Measurements from ENCODE around the gene IL5RA. TPM values are rescaled to one million over a fixed set of nuclear protein-coding genes. Genes with fewer than 3 reads are reported as not detected.

The IL5RA gene
- total and polyA plus RNA-seq, 9 of the 15 experiments (the other 6 are each of a cell fraction or from before 2014, with no cell fraction given), result 0.07 to 0.28 (median 0.14) TPM; not detected in 4

DNA sequence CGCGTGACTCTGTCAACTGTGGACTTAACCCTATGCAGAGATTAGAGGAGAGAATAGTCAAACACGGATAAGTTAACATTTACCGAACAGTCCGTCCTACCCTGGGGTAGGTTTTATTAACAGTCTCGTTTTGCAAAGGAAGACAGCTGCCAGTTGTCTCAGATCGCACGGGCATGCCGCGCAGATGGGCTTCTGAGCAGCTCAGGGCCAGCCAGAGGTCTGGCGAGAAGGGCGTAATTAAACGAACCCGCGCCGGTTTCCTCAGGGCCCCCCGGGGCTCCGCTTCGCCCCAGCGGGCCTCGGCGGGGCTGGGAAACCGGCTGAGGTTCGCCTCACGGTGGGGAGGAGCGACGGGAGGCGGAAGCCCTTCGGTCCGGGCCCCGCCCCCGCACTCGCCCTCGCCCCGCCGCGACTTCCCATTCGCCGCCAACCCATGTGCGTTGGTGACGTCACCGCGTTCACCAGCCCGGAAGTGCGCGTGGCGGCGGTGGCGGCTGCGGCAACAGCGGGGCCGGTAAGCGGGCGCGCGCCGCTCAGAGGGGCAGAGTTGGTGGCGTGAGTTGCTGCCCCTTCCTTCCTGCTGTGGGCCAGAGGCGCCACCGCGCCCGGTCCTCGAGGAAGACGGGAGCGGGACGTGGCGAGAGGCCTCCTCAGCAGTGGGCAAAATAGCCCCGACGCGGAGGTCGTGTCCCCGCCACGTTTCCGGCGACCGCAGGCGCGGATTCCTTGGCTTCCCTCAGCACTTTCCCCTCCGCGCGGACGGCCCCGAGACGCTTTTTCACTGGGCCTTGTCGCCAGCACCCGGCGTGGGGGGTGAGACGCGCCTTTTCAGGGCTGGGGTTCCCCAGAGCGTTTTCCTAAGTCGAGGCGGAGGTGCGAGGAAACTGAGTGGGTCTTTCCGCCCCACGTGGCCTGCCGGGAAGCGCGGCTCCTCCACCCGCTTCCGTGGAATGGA, 16.6 kb upstream of the IL5RA start, which contains the start of gene TRNT1 (continued):
- peak; percentile 98 for TF ChIP-seq JUNB (CRISPR knock-in tag; conservative IDR thresholded peaks at IDR 0.05)
- TF ChIP-seq PRPF4 (IDR thresholded peaks at IDR 0.05; ENCODE audit: insufficient read depth, low read depth, low read length, poor library complexity, severe bottlenecking), result peak; percentile 83
- peak; percentile 58 for TF ChIP-seq NFYB (IDR thresholded peaks at IDR 0.05; ENCODE audit: extremely low read depth, insufficient read length)
- TF ChIP-seq EP400 (IDR thresholded peaks at IDR 0.05), result peak; percentile 97
- TF ChIP-seq WHSC1 (IDR thresholded peaks at IDR 0.05; ENCODE audit: low read length), result no peak
- peak; percentile 98 for TF ChIP-seq POLR2G (IDR thresholded peaks at IDR 0.05; ENCODE audit: low read depth, low read length)
- TF ChIP-seq HDAC2 (IDR thresholded peaks at IDR 0.05), result no peak
- peak in 1 of 2 experiments; percentile 59; a peak in 1 of 4 replicates for TF ChIP-seq ETV6 (IDR thresholded peaks at IDR 0.05; ENCODE audit: borderline replicate concordance in 1 of 2, low read depth in 2 of 2, low read length in 1 of 2)
- no peak for TF ChIP-seq ETV6 (CRISPR knock-in tag; IDR thresholded peaks at IDR 0.05; ENCODE audit: borderline replicate concordance)

DNA sequence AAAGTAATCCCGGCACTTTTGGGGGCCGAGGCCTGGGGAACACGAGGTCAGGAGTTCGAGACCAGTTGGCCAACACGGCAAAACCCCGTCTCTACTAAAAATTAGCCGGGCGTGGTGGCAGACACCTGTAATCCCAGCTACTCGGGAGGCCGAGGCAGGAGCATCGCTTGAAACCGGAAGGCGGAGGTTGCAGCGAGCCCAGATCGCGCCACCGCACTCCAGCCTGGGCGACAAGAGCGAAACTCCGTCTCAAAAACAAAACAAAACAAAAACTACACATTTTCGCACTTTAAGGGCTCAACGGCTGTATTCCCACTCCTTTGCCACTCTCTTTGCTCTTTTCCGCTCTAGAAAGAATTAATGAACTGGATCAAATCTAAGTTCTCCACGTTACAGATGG, 15.8 kb upstream of the IL5RA start:
- intact Hi-C loops (cut with micrococcal nuclease), result no loop called here
- TF ChIP-seq RFX1 (IDR thresholded peaks at IDR 0.05), result no peak
- no peak for TF ChIP-seq MECOM (CRISPR knock-in tag; IDR thresholded peaks at IDR 0.05)
- no peak for TF ChIP-seq PHF21A (IDR thresholded peaks at IDR 0.05; ENCODE audit: borderline replicate concordance, low read depth)
- TF ChIP-seq KAT7 (CRISPR knock-in tag; IDR thresholded peaks at IDR 0.05; ENCODE audit: borderline replicate concordance), result no peak
- TF ChIP-seq ZNF197 (CRISPR knock-in tag; IDR thresholded peaks at IDR 0.05; ENCODE audit: low read depth), result no peak
- no peak for TF ChIP-seq CBFA2T3 (IDR thresholded peaks at IDR 0.05)
- no peak for TF ChIP-seq TEAD2 (tag; IDR thresholded peaks at IDR 0.05)
- no peak for TF ChIP-seq NFYB (IDR thresholded peaks at IDR 0.05; ENCODE audit: extremely low read depth, insufficient read length)
- no peak for TF ChIP-seq TRIM28 (IDR thresholded peaks at IDR 0.05)
- TF ChIP-seq ZNF274 (IDR thresholded peaks at IDR 0.05; ENCODE audit: borderline replicate concordance, low read depth, low read length), result no peak
- no peak for TF ChIP-seq STAG1 (CRISPR knock-in tag; IDR thresholded peaks at IDR 0.05; ENCODE audit: borderline replicate concordance)

More for the DNA sequence above, 15.8 kb upstream of the IL5RA start:
- peaks cover 47% of the 10 kb centered on the region for H3K79me2 ChIP-seq (ENCODE audit: control insufficient read depth, insufficient read depth, low read length)
- no peak for FAIRE-seq
- CTCF ChIA-PET (ENCODE audit: low intra/inter-chr PET ratio), result interaction anchor here (0.6 kb wide), 1 partner anchor 602 kb away, joined by 3 read pairs; no protein-coding TSS in a partner anchor
- H3K36me3 ChIP-seq (ENCODE audit: control insufficient read depth, insufficient read depth, low read length), result peaks cover 29% of the 10 kb centered on the region
- 76% methylated on average over 24 of the region's 24 CpGs for WGBS (ENCODE audit: insufficient coverage, low coverage, missing lambda C conversion rate)
- H3K4me3 ChIP-seq, result peak overlapping the region; percentile 94
- peak overlapping the region; percentile 89 for H2AFZ ChIP-seq (ENCODE audit: low read depth, low read length)
- in situ Hi-C loops (cut with MboI), result no loop called here
- peak overlapping the region; percentile 99 to 100 for H3K9ac ChIP-seq (ENCODE audit: insufficient read depth in 1 of 2, low read depth in 2 of 2, low read length in 2 of 2)
- H3K27me3 ChIP-seq (ENCODE audit: control insufficient read depth in 2 of 2, insufficient read depth in 2 of 2, low read length in 2 of 2), result no peaks in the 10 kb centered on the region
- no peak for DNase-seq (ENCODE audit: extremely low read depth in 1 of 4, low spot score in 3 of 4)
- BruUV-seq (replicated peaks), result TSS peak; percentile 86
- H4K20me1 ChIP-seq (replicated peaks; ENCODE audit: control insufficient read depth, insufficient read depth, low read length), result no peaks in the 10 kb centered on the region
- peaks cover 4 to 15% of the 10 kb centered on the region in 2 experiments; a peak in 3 of 5 replicates for H3K4me1 ChIP-seq (replicated peaks in 1 of 2; ENCODE audit: control insufficient read depth in 2 of 2, insufficient read depth in 2 of 2, low read length in 2 of 2)
- H3K9me3 ChIP-seq (replicated peaks; ENCODE audit: control insufficient read depth, insufficient read depth, low read depth, low read length), result no peaks in the 10 kb centered on the region
- POLR2A ChIA-PET, result no interaction called here
- peak overlapping the region; percentile 98 for H3K27ac ChIP-seq (ENCODE audit: extremely low read depth, low read depth, low read length)
- H3K9me1 ChIP-seq (ENCODE audit: control insufficient read depth, insufficient read depth, low read length), result no peaks in the 10 kb centered on the region
- peak overlapping the region; percentile 74 for H3K4me2 ChIP-seq (ENCODE audit: insufficient read depth, low read length)
- ATAC-seq, result no peak

Measured in K562 (cell line).